Activated naive CD4-positive, alpha-beta T cell (primary cell): ENCODE results near the gene KIF22.

Source experiments
- DNase-seq, 4 experiments: peaks; one replicate each; lab custom pipeline; 2025; lab: John Stamatoyannopoulos, UW

The KIF22 gene

GRCh38 chr16:29804020-29804419, 13.5 kb downstream of the KIF22 start:
- DNase-seq = no peak

GRCh38 chr16:29804455-29805231, 14.1 kb downstream of the KIF22 start:
- no peak for DNase-seq

DNA sequence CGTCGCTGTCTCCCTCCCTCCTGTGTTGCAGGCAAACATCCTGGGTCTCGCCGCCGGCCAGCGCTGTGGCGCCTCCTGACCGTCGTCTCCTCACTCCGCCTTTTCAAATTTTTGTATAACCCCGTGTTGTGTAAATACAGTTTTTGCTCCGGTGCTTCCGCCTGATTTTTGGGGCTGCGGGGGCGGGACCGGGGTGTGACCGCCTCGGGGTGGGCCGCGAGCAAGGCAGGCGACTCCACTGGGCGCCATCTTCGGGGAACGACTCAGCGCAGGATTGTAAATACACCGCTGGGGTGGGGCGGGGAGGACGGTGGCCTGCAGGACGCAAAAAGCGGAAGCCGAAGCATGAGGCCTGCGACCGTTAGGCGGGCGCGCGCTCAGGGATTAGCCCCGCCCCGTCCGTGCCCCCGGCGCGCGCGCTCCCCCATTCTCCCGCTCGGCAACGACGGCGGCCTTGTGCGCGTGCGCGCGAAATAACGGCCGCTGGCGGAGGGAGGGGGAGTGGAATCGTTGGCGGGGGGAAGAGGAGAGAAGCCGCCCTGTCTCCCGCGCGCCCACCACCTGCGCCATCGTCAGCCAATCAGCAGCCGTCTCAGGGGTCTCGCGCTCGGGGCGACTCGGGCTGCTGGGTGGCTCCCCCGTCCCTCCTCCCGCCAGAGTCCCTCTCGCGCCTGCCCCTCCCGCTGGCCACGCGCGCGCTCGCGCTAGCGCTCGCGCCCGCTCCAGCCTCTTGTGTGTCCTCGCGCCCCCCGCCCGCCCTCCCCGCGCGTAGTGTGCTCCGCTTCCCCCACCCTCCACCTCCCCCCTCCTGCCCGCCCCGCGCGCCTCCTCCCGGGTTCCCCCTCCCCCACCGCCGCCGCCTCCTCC, 14.9 kb downstream of the KIF22 start:
- peak; percentile 91 to 97 (median 96) for DNase-seq

GRCh38 chr16:29806099-29806579, 15.6 kb downstream of the KIF22 start, which contains the start of gene MAZ:
TSS of gene MAZ (plus strand) at chr16:29806529. CDS start at chr16:29806702, 173 bp downstream.
- DNase-seq = peak in 3 of 4 experiments; percentile 67 to 87 (median 82)

DNA sequence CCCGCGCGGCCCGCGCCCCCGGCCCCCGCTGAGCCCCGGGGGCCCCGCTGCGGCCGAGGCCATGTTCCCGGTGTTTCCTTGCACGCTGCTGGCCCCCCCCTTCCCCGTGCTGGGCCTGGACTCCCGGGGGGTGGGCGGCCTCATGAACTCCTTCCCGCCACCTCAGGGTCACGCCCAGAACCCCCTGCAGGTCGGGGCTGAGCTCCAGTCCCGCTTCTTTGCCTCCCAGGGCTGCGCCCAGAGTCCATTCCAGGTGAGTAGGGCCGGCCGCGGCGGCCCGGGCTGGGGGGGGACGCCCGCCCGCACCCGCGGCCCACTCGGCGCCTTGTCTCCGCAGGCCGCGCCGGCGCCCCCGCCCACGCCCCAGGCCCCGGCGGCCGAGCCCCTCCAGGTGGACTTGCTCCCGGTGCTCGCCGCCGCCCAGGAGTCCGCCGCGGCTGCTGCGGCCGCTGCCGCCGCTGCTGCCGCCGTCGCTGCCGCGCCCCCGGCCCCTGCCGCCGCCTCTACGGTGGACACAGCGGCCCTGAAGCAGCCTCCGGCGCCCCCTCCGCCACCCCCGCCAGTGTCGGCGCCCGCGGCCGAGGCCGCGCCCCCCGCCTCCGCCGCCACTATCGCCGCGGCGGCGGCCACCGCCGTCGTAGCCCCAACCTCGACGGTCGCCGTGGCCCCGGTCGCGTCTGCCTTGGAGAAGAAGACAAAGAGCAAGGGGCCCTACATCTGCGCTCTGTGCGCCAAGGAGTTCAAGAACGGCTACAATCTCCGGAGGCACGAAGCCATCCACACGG, 16.3 kb downstream of the KIF22 start:
- DNase-seq = peak in 3 of 4 experiments; percentile 21 to 46 (median 35)

DNA sequence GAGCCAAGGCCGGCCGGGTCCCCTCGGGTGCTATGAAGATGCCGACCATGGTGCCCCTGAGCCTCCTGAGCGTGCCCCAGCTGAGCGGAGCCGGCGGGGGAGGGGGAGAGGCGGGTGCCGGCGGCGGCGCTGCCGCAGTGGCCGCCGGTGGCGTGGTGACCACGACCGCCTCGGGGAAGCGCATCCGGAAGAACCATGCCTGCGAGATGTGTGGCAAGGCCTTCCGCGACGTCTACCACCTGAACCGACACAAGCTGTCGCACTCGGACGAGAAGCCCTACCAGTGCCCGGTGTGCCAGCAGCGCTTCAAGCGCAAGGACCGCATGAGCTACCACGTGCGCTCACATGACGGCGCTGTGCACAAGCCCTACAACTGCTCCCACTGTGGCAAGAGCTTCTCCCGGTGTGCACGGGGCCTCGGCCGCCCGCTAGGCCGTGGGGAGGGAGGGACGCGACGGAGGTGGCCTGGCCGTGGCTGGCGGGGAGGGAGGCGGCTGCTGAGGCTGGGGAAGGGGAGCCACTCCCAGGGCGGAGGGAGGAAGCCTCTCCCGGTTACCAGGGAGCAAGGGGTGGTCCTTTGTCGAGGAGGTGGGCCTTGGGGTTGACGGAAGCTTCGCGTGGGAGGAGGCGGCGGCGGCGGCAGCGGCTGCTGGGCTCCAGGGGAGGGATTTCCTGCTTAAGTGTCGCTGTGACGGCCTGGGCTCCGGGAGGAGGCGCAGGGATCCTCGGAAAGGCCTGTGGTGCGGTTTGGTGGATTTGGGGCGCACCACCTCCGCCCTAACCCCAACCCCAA, 17.1 kb downstream of the KIF22 start:
- DNase-seq = peak; percentile 70 to 87 (median 79)

DNA sequence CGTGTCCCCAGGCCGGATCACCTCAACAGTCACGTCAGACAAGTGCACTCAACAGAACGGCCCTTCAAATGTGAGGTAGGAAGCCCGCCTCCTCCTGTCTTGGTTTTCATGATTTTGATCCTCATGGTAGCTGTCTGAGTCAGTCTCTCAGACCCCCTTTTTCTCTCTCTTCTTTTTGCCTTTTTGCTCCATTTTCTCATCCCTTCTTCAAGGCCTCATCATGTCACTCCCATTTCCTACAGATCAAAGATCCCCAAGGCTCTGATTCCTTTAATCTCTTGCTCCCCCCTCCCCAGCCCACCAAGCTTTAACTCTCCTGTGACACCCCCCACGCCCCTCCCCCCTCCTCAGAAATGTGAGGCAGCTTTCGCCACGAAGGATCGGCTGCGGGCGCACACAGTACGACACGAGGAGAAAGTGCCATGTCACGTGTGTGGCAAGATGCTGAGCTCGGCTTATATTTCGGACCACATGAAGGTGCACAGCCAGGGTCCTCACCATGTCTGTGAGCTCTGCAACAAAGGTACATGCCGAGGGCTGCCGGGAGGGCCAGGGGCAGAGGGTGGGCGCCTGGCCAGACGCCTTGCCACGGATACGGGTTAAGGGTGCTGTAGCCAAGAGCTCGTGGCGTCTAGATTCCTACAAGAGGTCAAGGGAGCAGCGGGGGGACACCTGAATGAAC, 17.8 kb downstream of the KIF22 start:
- DNase-seq = no peak

GRCh38 chr16:29809031-29809747, 18.6 kb downstream of the KIF22 start:
- no peak for DNase-seq

GRCh38 chr16:29809850-29810698, 19.5 kb downstream of the KIF22 start:
- peak in 2 of 4 experiments; percentile 16 to 52 for DNase-seq

- no peak for DNase-seq
Observed at GRCh38 chr16:29810699-29811169, 20.2 kb downstream of the KIF22 start.

GRCh38 chr16:29811170-29811895, 20.8 kb downstream of the KIF22 start:
- peak in 2 of 4 experiments; percentile 24 to 57 for DNase-seq

GRCh38 chr16:29811896-29812665, 21.5 kb downstream of the KIF22 start, which contains the start of gene PRRT2:
TSS of gene PRRT2 (plus strand) at chr16:29812193. CDS start at chr16:29813055, 862 bp downstream.
- DNase-seq = peak in 1 of 4 experiments; percentile 31

DNA sequence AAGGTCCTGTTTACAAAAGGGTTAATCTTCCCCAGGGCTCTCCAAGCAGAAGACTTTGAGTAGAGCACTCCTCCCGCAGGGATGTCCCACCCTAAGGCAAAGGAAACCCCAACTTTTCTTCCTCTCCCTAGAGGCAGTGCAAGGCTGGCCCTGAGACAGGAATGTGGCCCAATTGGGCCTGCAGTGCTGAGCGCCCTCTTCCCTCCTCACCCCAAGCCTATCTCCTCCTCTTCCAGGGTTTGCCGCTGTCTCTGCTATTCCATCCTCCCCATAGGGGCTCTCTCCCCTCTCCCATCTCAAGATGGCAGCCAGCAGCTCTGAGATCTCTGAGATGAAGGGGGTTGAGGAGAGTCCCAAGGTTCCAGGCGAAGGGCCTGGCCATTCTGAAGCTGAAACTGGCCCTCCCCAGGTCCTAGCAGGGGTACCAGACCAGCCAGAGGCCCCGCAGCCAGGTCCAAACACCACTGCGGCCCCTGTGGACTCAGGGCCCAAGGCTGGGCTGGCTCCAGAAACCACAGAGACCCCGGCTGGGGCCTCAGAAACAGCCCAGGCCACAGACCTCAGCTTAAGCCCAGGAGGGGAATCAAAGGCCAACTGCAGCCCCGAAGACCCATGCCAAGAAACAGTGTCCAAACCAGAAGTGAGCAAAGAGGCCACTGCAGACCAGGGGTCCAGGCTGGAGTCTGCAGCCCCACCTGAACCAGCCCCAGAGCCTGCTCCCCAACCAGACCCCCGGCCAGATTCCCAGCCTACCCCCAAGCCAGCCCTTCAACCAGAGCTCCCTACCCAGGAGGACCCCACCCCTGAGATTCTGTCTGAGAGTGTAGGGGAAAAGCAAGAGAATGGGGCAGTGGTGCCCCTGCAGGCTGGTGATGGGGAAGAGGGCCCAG, 22.4 kb downstream of the KIF22 start:
- no peak for DNase-seq

DNA sequence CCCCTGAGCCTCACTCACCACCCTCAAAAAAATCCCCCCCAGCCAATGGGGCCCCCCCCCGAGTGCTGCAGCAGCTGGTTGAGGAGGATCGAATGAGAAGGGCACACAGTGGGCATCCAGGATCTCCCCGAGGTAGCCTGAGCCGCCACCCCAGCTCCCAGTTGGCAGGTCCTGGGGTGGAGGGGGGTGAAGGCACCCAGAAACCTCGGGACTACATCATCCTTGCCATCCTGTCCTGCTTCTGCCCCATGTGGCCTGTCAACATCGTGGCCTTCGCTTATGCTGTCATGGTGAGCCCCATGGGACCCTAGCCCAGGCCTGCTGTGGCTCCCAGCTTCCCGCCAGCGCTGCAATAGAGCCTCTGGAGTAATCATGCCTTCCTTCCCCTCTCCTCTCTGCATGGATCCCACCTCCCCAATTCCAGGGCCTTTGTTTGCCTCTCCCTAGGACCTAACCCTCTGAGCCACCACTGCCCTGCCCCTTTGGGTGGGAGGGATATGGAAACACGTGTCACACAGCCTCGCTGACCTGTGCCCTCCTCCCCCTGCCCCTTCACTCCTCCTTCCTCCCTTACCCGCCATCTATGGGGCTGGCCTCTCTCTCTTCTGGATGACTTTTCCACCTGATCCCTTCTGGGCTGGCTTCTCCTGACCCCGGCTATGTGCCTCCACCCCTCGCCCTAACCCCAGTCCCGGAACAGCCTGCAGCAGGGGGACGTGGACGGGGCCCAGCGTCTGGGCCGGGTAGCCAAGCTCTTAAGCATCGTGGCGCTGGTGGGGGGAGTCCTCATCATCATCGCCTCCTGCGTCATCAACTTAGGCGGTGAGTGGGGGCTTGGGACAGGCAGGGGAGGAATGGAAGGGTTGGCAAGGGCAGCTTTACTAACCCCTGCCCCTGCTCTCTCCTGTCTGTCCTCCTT, 23.4 kb downstream of the KIF22 start:
- DNase-seq = no peak

DNA sequence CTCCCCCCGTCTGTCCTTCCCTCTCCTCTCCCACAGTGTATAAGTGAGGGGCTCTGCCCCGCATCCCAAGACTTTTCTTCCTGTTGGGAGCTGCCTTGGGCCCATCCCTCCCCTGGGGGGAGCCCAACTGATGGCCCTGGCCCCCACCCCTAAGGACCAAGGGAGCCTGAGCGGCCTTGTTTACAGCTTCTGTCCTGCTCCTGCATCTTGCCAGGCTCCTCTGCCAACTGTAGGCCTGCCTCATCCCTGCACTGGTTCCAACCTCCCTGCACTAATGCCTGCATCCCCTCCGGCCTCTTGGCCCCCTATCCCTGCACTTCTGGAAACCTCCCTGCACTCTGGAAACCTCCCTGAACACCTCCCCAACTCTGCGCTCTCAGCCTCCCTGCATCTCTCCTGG, 24.0 kb downstream of the KIF22 start:
- no peak for DNase-seq
